Ramos (cell line): ENCODE data around the gene SMAD2.
"Not testable (repeated sequence)": the region's sequence is repeated elsewhere in the genome, so short reads cannot be mapped to it uniquely, and the experiment has no call there.

ENCODE experiments used
- in situ Hi-C: fragments of 300-500 bp; cut with MboI; formaldehyde crosslinking; loops from one replicate; pipeline ENCODE4 v1.14.3; 2022; ENCODE audit warnings: low sequenced_read_pairs; ENCODE audit not compliant: unreplicated experiment

Gene SMAD2

DNA sequence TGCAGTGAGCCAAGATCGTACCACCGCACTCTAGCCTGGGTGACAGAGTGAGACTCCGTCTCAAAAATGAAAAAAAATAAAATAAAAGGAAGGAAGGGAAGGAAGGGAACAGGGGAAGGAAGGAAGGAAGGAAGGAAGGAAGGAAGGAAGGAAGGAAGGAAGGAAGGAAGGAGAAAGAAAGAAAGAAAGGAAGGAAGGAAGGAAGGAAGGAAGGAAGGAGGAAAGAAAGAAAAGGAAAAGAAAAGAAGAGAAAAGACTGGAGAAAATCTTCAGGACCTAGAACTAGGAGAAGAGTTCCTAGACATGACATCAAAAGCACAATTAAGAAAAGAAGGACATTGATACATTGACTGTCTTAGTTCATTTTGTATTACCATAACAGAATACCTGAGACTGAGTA, 163.3 kb downstream of the SMAD2 start:
- in situ Hi-C loops: not testable (repeated sequence)
